HepG2 (cell line): ENCODE data around the gene CNNM2. TPM values are rescaled to one million over a fixed set of nuclear protein-coding genes. Genes with fewer than 3 reads are reported as not detected.

ENCODE experiments used
- ARNT2 ChIP-seq: sonication (generic); formaldehyde crosslinking; IDR thresholded peaks from 2 replicates; pipeline ENCODE4 v1.8.0; 2022; ENCODE audit warnings: mild to moderate bottlenecking, low read depth, missing genetic modification reagents, moderate library complexity
- BRD4 ChIP-seq: sonication (generic); formaldehyde crosslinking; IDR thresholded peaks from 2 replicates; pipeline ENCODE4 v1.4.0; 2020; ENCODE audit warnings: missing genetic modification reagents
- ETV5 ChIP-seq: IDR thresholded peaks from 2 replicates; pipeline ENCODE4 v1.6.1; 2018; ENCODE audit warnings: missing biosample characterization, missing genetic modification reagents, inconsistent platforms, borderline replicate concordance
- GATAD2A ChIP-seq: IDR thresholded peaks from 2 replicates; pipeline ENCODE4 v1.6.1; 2016
- HDAC1 ChIP-seq: sonication (generic); formaldehyde crosslinking; IDR thresholded peaks from 2 replicates; pipeline ENCODE4 v1.5.1; 2020; ENCODE audit warnings: mild to moderate bottlenecking, missing genetic modification reagents
- POLR2AphosphoS5 ChIP-seq: IDR thresholded peaks from 2 replicates; pipeline ENCODE4 v1.6.1; 2012; ENCODE audit warnings: low read depth, low read length
- RFXAP ChIP-seq: sonication (generic); formaldehyde crosslinking; IDR thresholded peaks from 2 replicates; pipeline ENCODE4 v1.4.0; 2020; ENCODE audit warnings: missing genetic modification reagents, borderline replicate concordance
- SPEN ChIP-seq: sonication (generic); formaldehyde crosslinking; IDR thresholded peaks from 2 replicates; pipeline ENCODE4 v1.5.1; 2020; ENCODE audit warnings: low read depth, mild to moderate bottlenecking, missing genetic modification reagents
- TMF1 ChIP-seq: sonication (generic); formaldehyde crosslinking; IDR thresholded peaks from 2 replicates; pipeline ENCODE4 v1.8.1; 2022; ENCODE audit warnings: low read depth, missing genetic modification reagents
- TP53 ChIP-seq: sonication (generic); formaldehyde crosslinking; conservative IDR thresholded peaks from 2 replicates; pipeline ENCODE4 v1.4.0; 2020; ENCODE audit warnings: missing genetic modification reagents
- ZFP90 ChIP-seq: sonication (generic); formaldehyde crosslinking; IDR thresholded peaks from 2 replicates; pipeline ENCODE4 v1.8.0; 2022; ENCODE audit warnings: missing genetic modification reagents, mild to moderate bottlenecking, inconsistent platforms, borderline replicate concordance
- ZNF703 ChIP-seq: sonication (generic); formaldehyde crosslinking; IDR thresholded peaks from 2 replicates; pipeline ENCODE4 v1.5.1; 2020; ENCODE audit warnings: missing genetic modification reagents, mild to moderate bottlenecking, moderate library complexity, borderline replicate concordance
- ZNF781 ChIP-seq: sonication (generic); formaldehyde crosslinking; IDR thresholded peaks from 2 replicates; pipeline ENCODE4 v1.5.1; 2020; ENCODE audit warnings: borderline replicate concordance, mild to moderate bottlenecking, missing genetic modification reagents; ENCODE audit errors: not compliant biosample characterization
- ZNF792 ChIP-seq: IDR thresholded peaks from 2 replicates; pipeline ENCODE4 v1.6.1; 2016
- ZNF878 ChIP-seq: sonication (generic); formaldehyde crosslinking; IDR thresholded peaks from 2 replicates; pipeline ENCODE4 v1.8.1; 2023; ENCODE audit warnings: mild to moderate bottlenecking, missing genetic modification reagents, moderate library complexity
- polyA plus RNA-seq, 8 experiments: library from polyadenylated mRNA; depleted of rRNA in 3 of 8; stranded (reverse) in 7 of 8; unstranded in 1 of 8; fragments of >200 nt; fragmentation: Illumina TruSeq in 4 of 8; extraction: Trizol in 4 of 8; gene quantifications; 2 replicates each; pipeline versions ENCODE4 v1.2.1 to v1.2.3, GENCODE V29; 2011 to 2016; ENCODE audit warnings: low read depth in 4 of 8, missing spikeins in 1 of 8, mixed read lengths in 1 of 8; ENCODE audit not compliant: insufficient read depth in 1 of 8
- total RNA-seq, 5 experiments: library from RNA; depleted of rRNA; stranded (reverse); fragments of >200 nt; fragmentation: Illumina TruSeq; extraction: Trizol; gene quantifications; 2 replicates each; pipeline ENCODE4 v1.2.3, GENCODE V29; 2016; ENCODE audit warnings: low read depth in 1 of 5
- TF ChIP-seq, protein P1 (sequence below): sonication (generic); formaldehyde crosslinking; IDR thresholded peaks from 2 replicates; pipeline ENCODE4 v1.5.0; 2020; ENCODE audit warnings: mild to moderate bottlenecking, missing genetic modification reagents
- TF ChIP-seq, protein P2 (sequence below): sonication (generic); formaldehyde crosslinking; IDR thresholded peaks from 2 replicates; pipeline ENCODE4 v1.4.0; 2020; ENCODE audit warnings: missing genetic modification reagents
- TF ChIP-seq, protein P3 (sequence below): sonication (generic); formaldehyde crosslinking; conservative IDR thresholded peaks from 2 replicates; pipeline ENCODE4 v1.4.0; 2020; ENCODE audit warnings: mild to moderate bottlenecking, missing genetic modification reagents, moderate library complexity
- TF ChIP-seq, protein P4 (sequence below): sonication (generic); formaldehyde crosslinking; IDR thresholded peaks from 2 replicates; pipeline ENCODE4 v1.5.0; 2020; ENCODE audit warnings: mild to moderate bottlenecking, missing genetic modification reagents
- TF ChIP-seq, protein P5 (sequence below): sonication (generic); formaldehyde crosslinking; IDR thresholded peaks from 2 replicates; pipeline ENCODE4 v1.5.0; 2020; ENCODE audit warnings: missing genetic modification reagents, mild to moderate bottlenecking, borderline replicate concordance

Gene CNNM2
- total and polyA plus RNA-seq, 2 of the 13 experiments (the other 11 are each of a cell fraction or from before 2014, with no cell fraction given): 7.1 to 9.0 TPM

DNA sequence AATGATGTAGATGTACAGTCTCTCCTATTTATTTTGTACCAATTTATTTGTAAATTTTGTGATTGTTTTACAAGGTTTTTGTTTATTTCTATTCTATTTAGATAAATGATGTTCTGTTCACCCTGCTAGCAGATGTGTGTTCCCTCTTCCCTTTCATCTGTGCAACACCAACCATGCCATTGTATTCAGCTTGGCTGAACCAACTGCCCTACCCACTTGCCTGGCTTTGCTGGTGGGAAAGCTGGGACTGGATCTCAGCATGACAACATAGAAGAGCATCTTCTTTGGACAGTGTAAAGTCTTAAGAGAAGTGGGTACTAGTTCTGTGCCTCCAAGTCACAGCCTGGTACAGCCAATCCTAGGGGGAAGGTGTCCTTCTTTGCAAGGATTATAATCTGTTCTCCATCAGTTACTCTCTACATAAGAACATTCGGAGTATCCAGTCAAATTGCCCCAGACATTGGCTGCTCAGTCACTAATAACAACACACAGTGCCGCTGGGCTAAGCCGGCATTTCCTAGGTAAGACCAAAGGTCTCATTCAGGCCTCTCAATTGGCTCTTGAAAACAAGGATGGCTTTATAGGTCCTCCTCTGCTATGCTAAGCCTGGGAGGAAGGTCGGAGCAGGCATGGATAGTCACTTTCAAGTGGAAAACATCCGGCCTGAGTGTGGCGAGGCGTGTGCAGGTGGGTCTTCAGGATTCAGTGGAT lies 165.3 kb downstream of the CNNM2 start (continued):
- TF ChIP-seq ZNF781: no peak
- TF ChIP-seq, protein P1, sequence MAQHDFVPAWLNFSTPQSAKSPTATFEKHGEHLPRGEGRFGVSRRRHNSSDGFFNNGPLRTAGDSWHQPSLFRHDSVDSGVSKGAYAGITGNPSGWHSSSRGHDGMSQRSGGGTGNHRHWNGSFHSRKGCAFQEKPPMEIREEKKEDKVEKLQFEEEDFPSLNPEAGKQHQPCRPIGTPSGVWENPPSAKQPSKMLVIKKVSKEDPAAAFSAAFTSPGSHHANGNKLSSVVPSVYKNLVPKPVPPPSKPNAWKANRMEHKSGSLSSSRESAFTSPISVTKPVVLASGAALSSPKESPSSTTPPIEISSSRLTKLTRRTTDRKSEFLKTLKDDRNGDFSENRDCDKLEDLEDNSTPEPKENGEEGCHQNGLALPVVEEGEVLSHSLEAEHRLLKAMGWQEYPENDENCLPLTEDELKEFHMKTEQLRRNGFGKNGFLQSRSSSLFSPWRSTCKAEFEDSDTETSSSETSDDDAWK (CRISPR knock-in tag): no peak
- TF ChIP-seq ZNF703 (CRISPR knock-in tag): no peak
- no peak for TF ChIP-seq POLR2AphosphoS5
- no peak for TF ChIP-seq ZNF792 (CRISPR knock-in tag)
- TF ChIP-seq TP53 (CRISPR knock-in tag): no peak
- TF ChIP-seq, protein P2, sequence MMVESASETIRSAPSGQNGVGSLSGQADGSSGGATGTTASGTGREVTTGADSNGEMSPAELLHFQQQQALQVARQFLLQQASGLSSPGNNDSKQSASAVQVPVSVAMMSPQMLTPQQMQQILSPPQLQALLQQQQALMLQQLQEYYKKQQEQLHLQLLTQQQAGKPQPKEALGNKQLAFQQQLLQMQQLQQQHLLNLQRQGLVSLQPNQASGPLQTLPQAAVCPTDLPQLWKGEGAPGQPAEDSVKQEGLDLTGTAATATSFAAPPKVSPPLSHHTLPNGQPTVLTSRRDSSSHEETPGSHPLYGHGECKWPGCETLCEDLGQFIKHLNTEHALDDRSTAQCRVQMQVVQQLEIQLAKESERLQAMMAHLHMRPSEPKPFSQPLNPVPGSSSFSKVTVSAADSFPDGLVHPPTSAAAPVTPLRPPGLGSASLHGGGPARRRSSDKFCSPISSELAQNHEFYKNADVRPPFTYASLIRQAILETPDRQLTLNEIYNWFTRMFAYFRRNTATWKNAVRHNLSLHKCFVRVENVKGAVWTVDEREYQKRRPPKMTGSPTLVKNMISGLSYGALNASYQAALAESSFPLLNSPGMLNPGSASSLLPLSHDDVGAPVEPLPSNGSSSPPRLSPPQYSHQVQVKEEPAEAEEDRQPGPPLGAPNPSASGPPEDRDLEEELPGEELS (CRISPR knock-in tag): peak; percentile 37; the same call in 1 of the 2 replicates
- TF ChIP-seq HDAC1 (CRISPR knock-in tag): 0 out of 2 replicates have a peak, but pooled peaks have one; percentile 25
- TF ChIP-seq SPEN: peak; percentile 63; the same call in 1 of the 2 replicates
- TF ChIP-seq, protein P3, sequence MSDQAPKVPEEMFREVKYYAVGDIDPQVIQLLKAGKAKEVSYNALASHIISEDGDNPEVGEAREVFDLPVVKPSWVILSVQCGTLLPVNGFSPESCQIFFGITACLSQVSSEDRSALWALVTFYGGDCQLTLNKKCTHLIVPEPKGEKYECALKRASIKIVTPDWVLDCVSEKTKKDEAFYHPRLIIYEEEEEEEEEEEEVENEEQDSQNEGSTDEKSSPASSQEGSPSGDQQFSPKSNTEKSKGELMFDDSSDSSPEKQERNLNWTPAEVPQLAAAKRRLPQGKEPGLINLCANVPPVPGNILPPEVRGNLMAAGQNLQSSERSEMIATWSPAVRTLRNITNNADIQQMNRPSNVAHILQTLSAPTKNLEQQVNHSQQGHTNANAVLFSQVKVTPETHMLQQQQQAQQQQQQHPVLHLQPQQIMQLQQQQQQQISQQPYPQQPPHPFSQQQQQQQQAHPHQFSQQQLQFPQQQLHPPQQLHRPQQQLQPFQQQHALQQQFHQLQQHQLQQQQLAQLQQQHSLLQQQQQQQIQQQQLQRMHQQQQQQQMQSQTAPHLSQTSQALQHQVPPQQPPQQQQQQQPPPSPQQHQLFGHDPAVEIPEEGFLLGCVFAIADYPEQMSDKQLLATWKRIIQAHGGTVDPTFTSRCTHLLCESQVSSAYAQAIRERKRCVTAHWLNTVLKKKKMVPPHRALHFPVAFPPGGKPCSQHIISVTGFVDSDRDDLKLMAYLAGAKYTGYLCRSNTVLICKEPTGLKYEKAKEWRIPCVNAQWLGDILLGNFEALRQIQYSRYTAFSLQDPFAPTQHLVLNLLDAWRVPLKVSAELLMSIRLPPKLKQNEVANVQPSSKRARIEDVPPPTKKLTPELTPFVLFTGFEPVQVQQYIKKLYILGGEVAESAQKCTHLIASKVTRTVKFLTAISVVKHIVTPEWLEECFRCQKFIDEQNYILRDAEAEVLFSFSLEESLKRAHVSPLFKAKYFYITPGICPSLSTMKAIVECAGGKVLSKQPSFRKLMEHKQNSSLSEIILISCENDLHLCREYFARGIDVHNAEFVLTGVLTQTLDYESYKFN: peak; percentile 73
- TF ChIP-seq ZNF878: no peak
- peak; percentile 43; the same call in 1 of the 2 replicates for TF ChIP-seq ARNT2 (CRISPR knock-in tag)
- no peak for TF ChIP-seq ZFP90 (CRISPR knock-in tag)
- TF ChIP-seq, protein P4, sequence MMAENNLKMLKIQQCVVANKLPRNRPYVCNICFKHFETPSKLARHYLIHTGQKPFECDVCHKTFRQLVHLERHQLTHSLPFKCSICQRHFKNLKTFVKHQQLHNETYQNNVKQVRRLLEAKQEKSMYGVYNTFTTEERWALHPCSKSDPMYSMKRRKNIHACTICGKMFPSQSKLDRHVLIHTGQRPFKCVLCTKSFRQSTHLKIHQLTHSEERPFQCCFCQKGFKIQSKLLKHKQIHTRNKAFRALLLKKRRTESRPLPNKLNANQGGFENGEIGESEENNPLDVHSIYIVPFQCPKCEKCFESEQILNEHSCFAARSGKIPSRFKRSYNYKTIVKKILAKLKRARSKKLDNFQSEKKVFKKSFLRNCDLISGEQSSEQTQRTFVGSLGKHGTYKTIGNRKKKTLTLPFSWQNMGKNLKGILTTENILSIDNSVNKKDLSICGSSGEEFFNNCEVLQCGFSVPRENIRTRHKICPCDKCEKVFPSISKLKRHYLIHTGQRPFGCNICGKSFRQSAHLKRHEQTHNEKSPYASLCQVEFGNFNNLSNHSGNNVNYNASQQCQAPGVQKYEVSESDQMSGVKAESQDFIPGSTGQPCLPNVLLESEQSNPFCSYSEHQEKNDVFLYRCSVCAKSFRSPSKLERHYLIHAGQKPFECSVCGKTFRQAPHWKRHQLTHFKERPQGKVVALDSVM (CRISPR knock-in tag): no peak
- TF ChIP-seq TMF1 (CRISPR knock-in tag): no peak
- TF ChIP-seq GATAD2A (CRISPR knock-in tag): peak; percentile 43; the same call in 1 of the 2 replicates
- TF ChIP-seq BRD4 (CRISPR knock-in tag): no peak
- TF ChIP-seq, protein P5, sequence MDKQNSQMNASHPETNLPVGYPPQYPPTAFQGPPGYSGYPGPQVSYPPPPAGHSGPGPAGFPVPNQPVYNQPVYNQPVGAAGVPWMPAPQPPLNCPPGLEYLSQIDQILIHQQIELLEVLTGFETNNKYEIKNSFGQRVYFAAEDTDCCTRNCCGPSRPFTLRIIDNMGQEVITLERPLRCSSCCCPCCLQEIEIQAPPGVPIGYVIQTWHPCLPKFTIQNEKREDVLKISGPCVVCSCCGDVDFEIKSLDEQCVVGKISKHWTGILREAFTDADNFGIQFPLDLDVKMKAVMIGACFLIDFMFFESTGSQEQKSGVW (CRISPR knock-in tag): no peak
- TF ChIP-seq RFXAP (CRISPR knock-in tag): 0 out of 2 replicates have a peak, but pooled peaks have one; percentile 33
- TF ChIP-seq ETV5 (CRISPR knock-in tag): peak; percentile 79; the same call in 1 of the 2 replicates
